C4-2B (cell line): ENCODE data around the gene ZSCAN31.

Experiments
- CTCF ChIP-seq: fragments of 450-650 bp; conservative IDR thresholded peaks from 2 replicates; pipeline ENCODE4 v1.5.1; 2017; ENCODE audit warnings: mild to moderate bottlenecking
- ZFX ChIP-seq: fragments of 450-650 bp; IDR thresholded peaks from 2 replicates; pipeline ENCODE4 v1.6.1; 2017

- no peak for TF ChIP-seq CTCF
- no peak for TF ChIP-seq ZFX
Observed at GRCh38 chr6:28274888-28275287, 61.1 kb downstream of the ZSCAN31 start.
